GM13977 (cell line): Measurements from ENCODE around the gene MET.

Source experiments
- DNase-seq: peaks from one replicate; pipeline ENCODE4 v3.0.0; 2012; ENCODE audit warnings: low spot score
- CTCF ChIP-seq: IDR thresholded peaks from 2 replicates; pipeline ENCODE4 v1.5.1; 2012; ENCODE audit warnings: mild to moderate bottlenecking, control low read depth; ENCODE audit not compliant: insufficient read depth; ENCODE audit errors: extremely low read depth, missing control alignments
- in situ Hi-C: fragments of 300-500 bp; cut with MboI; formaldehyde crosslinking; loops from one replicate; pipeline ENCODE4 v1.12.0; 2022; ENCODE audit warnings: low sequenced_read_pairs, low pct_unique_long_range_greater_than_20kb, mixed read lengths, inconsistent platforms; ENCODE audit not compliant: unreplicated experiment

Gene MET

DNA sequence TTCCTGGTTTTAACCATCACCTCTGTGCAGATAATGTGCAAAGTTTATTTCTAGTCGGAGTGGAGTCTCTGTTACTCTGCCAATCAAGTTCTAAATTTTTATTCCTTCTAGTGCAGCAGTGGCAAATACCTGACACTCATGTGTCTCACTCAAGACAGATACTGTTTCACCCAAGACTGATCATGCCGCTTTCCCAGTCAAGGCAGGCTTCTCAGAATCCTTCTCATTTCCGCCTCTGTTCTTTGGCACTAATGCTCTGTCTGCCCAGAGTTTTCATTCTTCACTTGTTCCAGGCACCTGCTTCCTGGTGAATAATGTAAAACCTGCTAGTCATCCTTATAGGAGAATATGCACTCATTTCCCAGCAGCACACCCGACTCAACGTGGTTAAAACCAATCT, 24.7 kb downstream of the MET start:
- in situ Hi-C loops: no loop called here
- no peak for DNase-seq
- no peak for TF ChIP-seq CTCF

- DNase-seq: no peak
- in situ Hi-C loops: no loop called here
- TF ChIP-seq CTCF: no peak
Observed at GRCh38 chr7:116697152-116697551, 25.2 kb downstream of the MET start.

DNA sequence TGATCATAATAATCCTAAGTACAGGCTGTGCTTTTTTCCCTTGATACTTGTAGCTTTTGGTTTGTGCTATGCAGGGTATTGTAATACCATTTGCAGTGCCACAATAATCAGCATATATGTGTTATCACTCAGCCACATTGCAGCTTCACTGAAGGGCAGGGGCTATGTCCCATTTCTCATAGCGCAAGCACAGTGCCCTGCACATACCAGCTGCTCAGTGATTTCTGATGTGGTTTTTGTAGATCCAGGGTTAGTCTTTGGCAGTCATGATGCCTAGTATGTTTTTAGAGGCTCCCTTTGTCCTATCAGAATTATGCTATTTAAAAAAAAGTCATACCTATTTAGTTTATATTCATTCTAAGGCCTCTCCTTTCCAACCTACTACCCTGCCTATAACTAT, 25.8 kb downstream of the MET start:
- in situ Hi-C loops: no loop called here
- DNase-seq: no peak
- TF ChIP-seq CTCF: no peak

DNA sequence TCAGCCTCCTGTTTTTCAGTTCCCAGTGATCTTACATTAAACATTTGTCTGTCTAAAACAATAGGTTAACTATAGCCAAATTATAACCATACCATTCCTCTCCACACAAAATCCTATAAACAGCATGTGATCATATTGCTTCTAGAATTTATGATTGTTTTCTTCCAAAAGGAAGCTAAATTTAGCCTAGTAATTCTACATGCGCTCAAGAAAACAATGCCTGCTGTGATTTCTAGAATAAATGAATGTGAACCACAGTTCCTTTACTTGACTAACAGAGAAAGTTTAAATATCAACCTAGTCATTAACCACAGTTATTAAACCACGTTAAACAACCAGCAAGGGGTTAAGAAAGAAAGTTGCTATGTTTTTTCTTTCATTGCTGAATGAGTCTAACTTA, 26.4 kb downstream of the MET start:
- in situ Hi-C loops: no loop called here
- no peak for TF ChIP-seq CTCF
- DNase-seq: no peak

DNA sequence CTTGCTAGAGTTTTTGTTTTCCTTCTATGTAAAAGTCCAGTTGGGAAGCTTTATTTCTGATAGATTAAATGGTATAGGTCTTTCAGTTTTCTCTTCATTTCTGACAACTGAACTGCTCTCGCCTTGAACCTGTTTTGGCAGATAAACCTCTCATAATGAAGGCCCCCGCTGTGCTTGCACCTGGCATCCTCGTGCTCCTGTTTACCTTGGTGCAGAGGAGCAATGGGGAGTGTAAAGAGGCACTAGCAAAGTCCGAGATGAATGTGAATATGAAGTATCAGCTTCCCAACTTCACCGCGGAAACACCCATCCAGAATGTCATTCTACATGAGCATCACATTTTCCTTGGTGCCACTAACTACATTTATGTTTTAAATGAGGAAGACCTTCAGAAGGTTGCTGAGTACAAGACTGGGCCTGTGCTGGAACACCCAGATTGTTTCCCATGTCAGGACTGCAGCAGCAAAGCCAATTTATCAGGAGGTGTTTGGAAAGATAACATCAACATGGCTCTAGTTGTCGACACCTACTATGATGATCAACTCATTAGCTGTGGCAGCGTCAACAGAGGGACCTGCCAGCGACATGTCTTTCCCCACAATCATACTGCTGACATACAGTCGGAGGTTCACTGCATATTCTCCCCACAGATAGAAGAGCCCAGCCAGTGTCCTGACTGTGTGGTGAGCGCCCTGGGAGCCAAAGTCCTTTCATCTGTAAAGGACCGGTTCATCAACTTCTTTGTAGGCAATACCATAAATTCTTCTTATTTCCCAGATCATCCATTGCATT, 27.1 kb downstream of the MET start:
- no peak for DNase-seq
- in situ Hi-C loops: no loop called here
- TF ChIP-seq CTCF: no peak

GRCh38 chr7:116699722-116700120, 27.7 kb downstream of the MET start:
- no peak for TF ChIP-seq CTCF
- in situ Hi-C loops: no loop called here
- no peak for DNase-seq
